Left lung (tissue), 10 donors: ENCODE data around the gene IL4. TPM values are rescaled to one million over a fixed set of nuclear protein-coding genes. Genes with fewer than 3 reads are reported as not detected.

ENCODE experiments used
- ATAC-seq: fragments of 200-7000 bp; cut with Tn5 transposase; one replicate; pipeline ENCODE4 v1.9.1; 2020; ENCODE audit warnings: moderate library complexity
- DNase-seq, 4 donors: peaks; one replicate each; pipeline ENCODE4 v3.0.0-alpha.2; 2013 to 2020
- H3K27ac ChIP-seq, 2 donors: fragments of 200-600 bp; sonication (generic) in 1 of 2; one replicate each; pipeline versions ENCODE4 v1.5.0 to v1.8.0; 2020 to 2021
- H3K27me3 ChIP-seq, 2 donors: fragments of 200-600 bp; sonication (generic) in 1 of 2; one replicate each; pipeline versions ENCODE4 v1.5.0 to v1.8.0; 2020 to 2021
- H3K36me3 ChIP-seq, 2 donors: fragments of 200-600 bp; sonication (generic) in 1 of 2; one replicate each; pipeline versions ENCODE4 v1.5.0 to v1.8.0; 2020 to 2021
- H3K4me1 ChIP-seq, 2 donors: fragments of 200-600 bp; one replicate each; pipeline ENCODE4 v1.8.0; 2021
- H3K4me3 ChIP-seq, 2 donors: fragments of 200-600 bp; sonication (generic) in 1 of 2; one replicate each; pipeline versions ENCODE4 v1.5.0 to v1.8.0; 2020 to 2021; ENCODE audit warnings: mild to moderate bottlenecking in 1 of 2
- H3K9me3 ChIP-seq, 2 donors: fragments of 200-600 bp; sonication (generic) in 1 of 2; one replicate each; pipeline versions ENCODE4 v1.5.0 to v1.8.0; 2020 to 2021
- CTCF ChIP-seq, 2 donors: fragments of 200-600 bp; sonication (generic) in 1 of 2; IDR thresholded peaks; one replicate each; pipeline versions ENCODE4 v1.5.0 to v1.8.0; 2021; ENCODE audit warnings: antibody characterized with exemption in 2 of 2
- intact Hi-C, 2 donors: fragments of 100-400 bp; cut with DNase I; formaldehyde crosslinking; loops; one replicate each; pipeline versions ENCODE4 v1.11.2 to v1.14.2; 2022
- polyA plus RNA-seq, 6 donors: library from polyadenylated mRNA; unstranded; fragments of 120-200 nt; gene quantifications; one replicate each; pipeline ENCODE4 v1.2.1, GENCODE V29; 2013; ENCODE audit not compliant: insufficient read length in 6 of 6
- total RNA-seq, 2 donors: library from RNA; stranded (reverse); fragmentation: NEBNext Ultra II Directional; extraction: Animal tissue kit (Norgen Biotek cat#: 25700); gene quantifications; one replicate each; pipeline ENCODE4 v1.2.1, GENCODE V29; 2021
- donor health status: DM: no; HTN: yes; CAD: no.
- donor health status: DM: no; HTN: no; CAD: no.

The IL4 gene
- total and polyA plus RNA-seq, 8 donors: 0.27 to 0.84 (median 0.44) TPM; not detected in 4

DNA sequence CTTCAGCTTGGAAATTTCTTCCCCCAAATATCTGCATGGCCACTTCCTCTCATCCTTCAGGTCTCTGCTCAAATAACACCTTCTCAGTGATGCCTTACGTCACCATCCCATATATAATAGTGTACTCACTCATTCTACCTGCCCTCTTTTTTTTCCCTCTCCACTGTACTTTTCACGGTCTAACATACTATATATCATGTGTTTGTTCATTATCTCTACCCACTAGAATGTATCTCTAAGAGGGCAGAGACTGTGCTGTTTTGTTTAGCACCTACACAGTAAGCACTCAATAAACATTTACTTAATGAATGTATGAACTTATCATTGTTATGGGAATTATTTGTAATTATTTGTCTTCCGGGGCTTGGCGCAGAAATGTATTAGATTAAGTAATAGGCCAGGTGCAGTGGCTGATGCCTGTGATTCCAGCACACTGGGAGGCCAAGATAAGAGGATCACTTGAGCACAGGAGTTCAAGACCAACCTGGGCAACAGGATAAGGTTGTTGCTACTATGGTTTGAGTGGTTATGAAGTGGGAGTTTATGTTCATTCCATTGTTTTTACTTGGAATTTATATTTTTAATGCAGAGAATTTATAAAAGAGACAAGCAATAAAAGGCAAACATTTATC, 21.8 kb upstream of the IL4 start:
- Histone ChIP-seq H3K36me3 (no peaks in the 10 kb centered on the region), H3K4me1 (peaks cover 4 to 14% of the 10 kb centered on the region in 2 donors), H3K9me3 (peaks cover 0 to 6% of the 10 kb centered on the region in 2 donors), H3K27ac (no peak overlapping the region), H3K27me3 (peaks cover 21 to 49% of the 10 kb centered on the region in 2 donors), H3K4me3 (no peak overlapping the region)
- ATAC-seq (no peak), DNase-seq (no peak)
- no peak for TF ChIP-seq CTCF (IDR thresholded peaks at IDR 0.05)
- intact Hi-C loops: no loop called here

GRCh38 chr5:132653716-132654115, 20.1 kb upstream of the IL4 start:
- Histone ChIP-seq H3K36me3 (no peaks in the 10 kb centered on the region), H3K4me3 (no peak overlapping the region), H3K27ac (no peak overlapping the region), H3K9me3 (peaks cover 0 to 4% of the 10 kb centered on the region in 2 donors), H3K27me3 (peaks cover 21 to 58% of the 10 kb centered on the region in 2 donors), H3K4me1 (peaks cover 4 to 14% of the 10 kb centered on the region in 2 donors)
- no peak for TF ChIP-seq CTCF (IDR thresholded peaks at IDR 0.05)
- DNase-seq (no peak), ATAC-seq (no peak)
- intact Hi-C loops: no loop called here

DNA sequence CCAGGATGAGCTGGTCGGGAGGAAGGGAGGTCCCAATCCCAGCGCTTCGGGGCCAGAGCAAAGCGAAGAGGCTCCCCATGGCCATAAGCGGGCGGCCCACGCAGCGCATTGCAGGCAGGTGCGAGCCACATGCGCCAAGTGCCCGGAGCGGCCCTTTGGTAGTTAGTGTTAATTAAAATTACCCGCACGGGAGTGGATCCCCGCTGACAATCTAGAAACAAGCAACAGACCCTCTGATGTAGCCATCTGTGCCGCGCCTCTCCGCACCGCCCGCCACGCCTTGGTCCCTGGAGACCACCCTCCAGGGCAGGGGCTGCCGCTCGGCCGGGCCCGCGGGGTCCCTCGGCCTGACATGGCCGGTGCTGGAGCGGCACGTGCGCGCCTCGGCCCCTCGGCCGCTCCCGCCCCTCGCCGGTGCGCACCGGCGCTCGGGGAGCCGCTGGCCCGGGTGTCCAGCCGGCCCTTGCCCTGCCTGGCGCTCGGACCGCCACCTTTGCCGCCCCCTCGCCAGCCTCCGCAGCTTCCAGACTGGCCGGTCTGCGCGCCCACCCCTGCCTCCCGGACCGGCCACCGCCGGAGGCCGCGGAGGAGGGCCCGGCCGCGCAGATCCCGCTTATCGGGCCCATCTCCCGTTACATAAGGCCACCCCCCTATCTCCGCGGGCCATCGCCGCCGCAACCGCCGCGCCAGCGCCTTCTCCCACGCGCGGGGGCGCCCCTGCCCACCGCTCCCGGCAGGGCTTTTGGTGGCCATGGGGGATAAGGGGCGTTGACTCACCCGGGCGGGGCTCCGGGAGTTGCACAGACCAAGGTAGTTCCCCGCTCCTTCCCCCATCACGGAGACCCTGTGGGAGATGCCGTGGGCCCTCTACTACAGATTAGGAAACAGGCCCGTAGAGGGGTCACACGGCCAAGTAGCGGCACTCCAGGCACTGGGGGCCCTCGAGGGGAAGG, 17.7 kb upstream of the IL4 start:
- H3K36me3 ChIP-seq: no peaks in the 10 kb centered on the region
- H3K4me1 ChIP-seq: peaks cover 4 to 14% of the 10 kb centered on the region in 2 donors
- ATAC-seq (peak; percentile 59), DNase-seq (no peak)
- peaks cover 21 to 58% of the 10 kb centered on the region in 2 donors for H3K27me3 ChIP-seq
- H3K27ac ChIP-seq: no peak overlapping the region
- peak overlapping the region; percentile 14 to 26 for H3K4me3 ChIP-seq
- TF ChIP-seq CTCF (IDR thresholded peaks at IDR 0.05): no peak
- intact Hi-C loops: no loop called here
- no peaks in the 10 kb centered on the region for H3K9me3 ChIP-seq

GRCh38 chr5:132656774-132657355, 16.9 kb upstream of the IL4 start:
- no peak for ATAC-seq
- no peak for DNase-seq
- peaks cover 4 to 14% of the 10 kb centered on the region in 2 donors for H3K4me1 ChIP-seq
- no peaks in the 10 kb centered on the region for H3K9me3 ChIP-seq
- no peak overlapping the region for H3K27ac ChIP-seq
- no peak overlapping the region for H3K4me3 ChIP-seq
- peaks cover 21 to 58% of the 10 kb centered on the region in 2 donors for H3K27me3 ChIP-seq
- no peak for TF ChIP-seq CTCF (IDR thresholded peaks at IDR 0.05)
- intact Hi-C loops: no loop called here
- no peaks in the 10 kb centered on the region for H3K36me3 ChIP-seq
